OCI-LY7 (cell line): ENCODE data around the gene TRIM29. TPM values are rescaled to one million over a fixed set of nuclear protein-coding genes. Genes with fewer than 3 reads are reported as not detected.

Source experiments
- BruUV-seq: library from RNA; stranded (reverse); fragments of 400-500 nt; replicated peaks from 2 replicates; lab custom pipeline; 2021; lab: Mats Ljungman, UMichigan
- CTCF ChIA-PET: fragments of 300-600 bp; sonication (Branson Sonifier 250); formaldehyde crosslinking; loops from one replicate; lab custom pipeline; 2022; ENCODE audit warnings: antibody characterized with exemption; ENCODE audit not compliant: unreplicated experiment; lab: Charles Lee
- POLR2A ChIA-PET: fragments of 300-600 bp; sonication (Branson Sonifier 250); formaldehyde crosslinking; loops from one replicate; lab custom pipeline; 2022; ENCODE audit warnings: antibody characterized with exemption; lab: Charles Lee
- DNase-seq: peaks from one replicate; pipeline ENCODE4 v3.0.0-alpha.2; 2015; ENCODE audit warnings: low spot score
- H2AFZ ChIP-seq: fragments of 200-600 bp; sonication (generic), shearing (Covaris generic); 2 replicates; pipeline ENCODE4 v1.6.1; 2014; ENCODE audit warnings: mild to moderate bottlenecking, antibody characterized with exemption, low read length, moderate library complexity
- H3K27ac ChIP-seq: fragments of 200-600 bp; sonication (generic); 2 replicates; pipeline ENCODE4 v1.5.1; 2014; ENCODE audit warnings: mixed run types, low read depth, mild to moderate bottlenecking, moderate library complexity, low read length, inconsistent platforms; ENCODE audit not compliant: poor library complexity, severe bottlenecking
- H3K36me3 ChIP-seq: fragments of 200-600 bp; sonication (generic); 2 replicates; pipeline ENCODE4 v1.6.1; 2014; ENCODE audit warnings: mild to moderate bottlenecking, antibody characterized with exemption, low read length, moderate library complexity, mixed read lengths; ENCODE audit not compliant: insufficient read depth
- H3K4me1 ChIP-seq: fragments of 200-600 bp; sonication (generic); 2 replicates; pipeline ENCODE4 v1.5.1; 2014; ENCODE audit warnings: mild to moderate bottlenecking, low read length; ENCODE audit not compliant: insufficient read depth, poor library complexity, severe bottlenecking
- H3K4me2 ChIP-seq: fragments of 200-600 bp; sonication (generic); 2 replicates; pipeline ENCODE4 v1.6.1; 2014; ENCODE audit warnings: mild to moderate bottlenecking, low read length
- H3K4me3 ChIP-seq: fragments of 200-600 bp; sonication (generic); 2 replicates; pipeline ENCODE4 v1.5.1; 2014; ENCODE audit warnings: mild to moderate bottlenecking, low read depth, low read length; ENCODE audit not compliant: poor library complexity, severe bottlenecking
- H3K79me2 ChIP-seq: fragments of 200-600 bp; sonication (generic); 2 replicates; pipeline ENCODE4 v1.6.1; 2016; ENCODE audit warnings: low read depth, mild to moderate bottlenecking, low read length, moderate library complexity, mixed read lengths; ENCODE audit not compliant: insufficient read depth
- H3K9me2 ChIP-seq: fragments of 200-600 bp; sonication (generic); 2 replicates; pipeline ENCODE4 v1.6.1; 2016; ENCODE audit warnings: mild to moderate bottlenecking, low read length, mixed read lengths; ENCODE audit not compliant: insufficient read depth
- H3K9me3 ChIP-seq: fragments of 200-600 bp; sonication (generic); 2 replicates; pipeline ENCODE4 v1.6.1; 2014; ENCODE audit warnings: mild to moderate bottlenecking, mixed run types, low read length, mixed read lengths
- H4K20me1 ChIP-seq: fragments of 200-600 bp; sonication (generic); 2 replicates; pipeline ENCODE4 v1.6.1; 2014; ENCODE audit warnings: mild to moderate bottlenecking, antibody characterized with exemption, low read length, moderate library complexity, mixed read lengths; ENCODE audit not compliant: insufficient read depth
- CTCF ChIP-seq: fragments of 200-600 bp; sonication (generic); conservative IDR thresholded peaks from 2 replicates; pipeline ENCODE4 v1.5.1; 2014; ENCODE audit warnings: mild to moderate bottlenecking, antibody characterized with exemption, low read length, moderate library complexity, mixed read lengths
- EZH2phosphoT487 ChIP-seq: fragments of 200-600 bp; sonication (generic); IDR thresholded peaks from 2 replicates; pipeline ENCODE4 v1.6.1; 2018; ENCODE audit warnings: low read depth, borderline replicate concordance, mild to moderate bottlenecking, mixed run types, antibody characterized with exemption, low read length, moderate library complexity, mixed read lengths
- intact Hi-C: fragments of 100-400 bp; cut with micrococcal nuclease; formaldehyde crosslinking; loops from one replicate; pipeline ENCODE4 v1.10.0; 2022; ENCODE audit not compliant: unreplicated experiment
- total RNA-seq, 2 experiments: library from RNA; depleted of rRNA in 1 of 2; stranded (reverse); fragments of >200 nt in 1 of 2; shearing (Covaris generic) in 1 of 2; gene quantifications; 2 replicates each; pipeline ENCODE4 v1.2.3, GENCODE V29; 2014 to 2022

Gene TRIM29
- total RNA-seq, 2 experiments from 2014 or later, result not detected

GRCh38 chr11:120133216-120134105 is 4.5 kb downstream of the TRIM29 start:
- no peak for DNase-seq
- POLR2A ChIA-PET, result no interaction called here

DNA sequence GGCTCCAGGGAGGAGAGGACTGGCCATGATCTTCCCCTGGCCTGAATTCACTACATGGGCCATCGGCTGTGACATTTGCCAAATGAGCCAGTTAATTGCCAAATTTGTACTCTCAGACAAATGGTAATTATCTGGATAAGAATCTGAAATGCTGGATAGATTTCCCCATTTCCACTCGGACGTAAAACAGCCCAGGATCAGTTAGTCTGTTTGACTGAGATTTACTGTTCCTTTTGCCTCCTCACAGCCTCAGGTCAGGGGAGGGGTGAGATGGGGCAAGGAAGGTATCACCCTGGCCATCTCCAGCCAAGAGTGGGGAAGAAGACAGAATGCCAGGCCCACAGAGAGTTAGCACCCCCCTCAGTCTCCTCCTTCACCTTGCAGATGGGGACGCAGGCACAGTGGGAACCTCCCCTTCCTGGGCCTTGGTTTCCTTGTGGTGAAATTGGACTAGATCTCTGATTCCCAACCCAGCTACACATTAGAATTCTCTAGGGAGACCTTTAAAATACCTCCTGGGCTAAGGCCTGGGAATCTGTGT is 5.2 kb downstream of the TRIM29 start:
- CTCF ChIA-PET, result no interaction called here
- TF ChIP-seq EZH2phosphoT487 (no peak), CTCF (no peak)
- no TSS peak for BruUV-seq

More at GRCh38 chr11:120133216-120134105, 4.5 kb downstream of the TRIM29 start:
- no peak for TF ChIP-seq EZH2phosphoT487
- no peak for TF ChIP-seq CTCF
- BruUV-seq, result no TSS peak
- no peak overlapping the region for H3K27ac ChIP-seq
- H4K20me1 ChIP-seq, result no peaks in the 10 kb centered on the region
- H3K4me1 ChIP-seq, result no peaks in the 10 kb centered on the region
- H3K4me2 ChIP-seq, result no peak overlapping the region
- H3K4me3 ChIP-seq, result no peak overlapping the region
- CTCF ChIA-PET, result no interaction called here
- H2AFZ ChIP-seq, result no peak overlapping the region
- intact Hi-C loops, result no loop called here
- no peaks in the 10 kb centered on the region for H3K79me2 ChIP-seq
- H3K9me2 ChIP-seq, result no peaks in the 10 kb centered on the region
- H3K36me3 ChIP-seq, result no peaks in the 10 kb centered on the region
- H3K9me3 ChIP-seq, result no peaks in the 10 kb centered on the region

More for the DNA sequence above, 5.2 kb downstream of the TRIM29 start:
- intact Hi-C loops, result no loop called here
- H3K79me2 ChIP-seq, result no peaks in the 10 kb centered on the region
- POLR2A ChIA-PET, result no interaction called here
- H3K9me3 ChIP-seq, result no peaks in the 10 kb centered on the region
- no peaks in the 10 kb centered on the region for H4K20me1 ChIP-seq
- H3K4me2 ChIP-seq, result no peak overlapping the region
- DNase-seq, result no peak
- no peak overlapping the region for H3K27ac ChIP-seq
- no peaks in the 10 kb centered on the region for H3K36me3 ChIP-seq
- H3K4me1 ChIP-seq, result no peaks in the 10 kb centered on the region
- H3K4me3 ChIP-seq, result no peak overlapping the region
- H3K9me2 ChIP-seq, result no peaks in the 10 kb centered on the region
- no peak overlapping the region for H2AFZ ChIP-seq
